ENCODE data around the gene LAMB3.

DNA sequence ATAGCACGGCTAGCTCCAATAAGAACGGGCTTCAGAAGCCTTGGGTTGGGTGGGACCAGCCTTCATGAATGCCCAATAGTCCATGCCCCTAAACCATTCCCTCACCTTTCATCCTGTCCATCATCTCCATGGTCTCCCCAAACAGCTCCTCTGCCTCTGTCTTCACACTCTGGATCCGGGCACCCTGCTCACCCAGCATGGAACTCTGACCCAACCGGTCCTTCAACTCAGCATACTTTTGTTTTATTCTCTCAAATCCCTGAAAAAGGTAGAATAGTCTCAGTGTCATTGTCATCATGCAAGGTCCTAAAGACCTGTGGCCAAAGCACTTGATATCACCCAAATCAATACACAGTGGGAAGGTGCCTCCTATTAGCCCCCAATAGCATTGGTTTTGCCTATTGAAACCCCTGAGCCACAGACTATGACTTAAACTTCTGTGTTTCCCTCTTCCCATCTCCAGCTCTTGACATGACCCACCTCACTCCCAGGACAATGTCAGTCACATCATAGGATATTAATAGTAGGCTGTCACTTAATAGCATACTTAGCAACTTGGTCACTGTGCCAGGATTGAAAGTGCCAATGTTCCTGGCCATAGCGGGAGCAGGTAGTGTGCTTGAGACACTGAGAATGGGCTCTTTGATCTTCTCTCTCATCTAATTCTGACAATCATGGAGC, 35.7 kb downstream of the LAMB3 start:
- TF ChIP-seq BHLHE40 (IDR thresholded peaks at IDR 0.05; ENCODE audit: borderline replicate concordance) (no peak), CTBP1 (IDR thresholded peaks at IDR 0.05; ENCODE audit: borderline replicate concordance) (no peak), ARNT (IDR thresholded peaks at IDR 0.05) (no peak), HDGF (IDR thresholded peaks at IDR 0.05; ENCODE audit: borderline replicate concordance) (no peak), PKNOX1 (IDR thresholded peaks at IDR 0.05) (no peak), FOXK2 (IDR thresholded peaks at IDR 0.05) (no peak)
